Loucy (cell line): ENCODE results near the gene DAPL1.

ENCODE experiments used
- H2AFZ ChIP-seq: fragments of 200-600 bp; sonication (generic); 2 replicates; pipeline ENCODE4 v1.6.0; 2016; ENCODE audit warnings: antibody characterized with exemption, mild to moderate bottlenecking, low read length, moderate library complexity
- H3F3A ChIP-seq: fragments of 200-600 bp; 2 replicates; pipeline ENCODE4 v1.6.0; 2016; ENCODE audit warnings: antibody characterized with exemption, low read depth, mild to moderate bottlenecking
- H3K27me3 ChIP-seq: fragments of 200-600 bp; sonication (generic); 2 replicates; pipeline ENCODE4 v1.6.1; 2014; ENCODE audit warnings: low read length, mild to moderate bottlenecking; ENCODE audit not compliant: insufficient read depth, poor library complexity, severe bottlenecking
- H3K36me3 ChIP-seq: fragments of 200-600 bp; sonication (generic); 2 replicates; pipeline ENCODE4 v1.6.1; 2016; ENCODE audit warnings: low read length; ENCODE audit not compliant: insufficient read depth
- H3K4me1 ChIP-seq: fragments of 200-600 bp; sonication (generic); 2 replicates; pipeline ENCODE4 v1.5.1; 2014; ENCODE audit warnings: low read length, mild to moderate bottlenecking; ENCODE audit not compliant: insufficient read depth, poor library complexity, severe bottlenecking
- H3K4me2 ChIP-seq: fragments of 200-600 bp; sonication (generic); 2 replicates; pipeline ENCODE4 v1.6.0; 2014; ENCODE audit warnings: antibody characterized with exemption, low read length, low read depth, mild to moderate bottlenecking; ENCODE audit not compliant: poor library complexity, severe bottlenecking
- H3K4me3 ChIP-seq: fragments of 200-600 bp; sonication (generic); 2 replicates; pipeline ENCODE4 v1.5.1; 2014; ENCODE audit warnings: low read length, mild to moderate bottlenecking, mixed read lengths; ENCODE audit not compliant: poor library complexity, severe bottlenecking
- H3K79me2 ChIP-seq: fragments of 200-600 bp; sonication (generic); 2 replicates; pipeline ENCODE4 v1.6.1; 2014; ENCODE audit warnings: low read length; ENCODE audit not compliant: insufficient read depth
- H3K9ac ChIP-seq: fragments of 200-600 bp; sonication (generic); 2 replicates; pipeline ENCODE4 v1.6.0; 2014; ENCODE audit warnings: mild to moderate bottlenecking, low read depth, low read length, moderate library complexity; ENCODE audit not compliant: poor library complexity, severe bottlenecking
- H3K9me2 ChIP-seq: fragments of 200-600 bp; sonication (generic); replicated peaks from 2 replicates; pipeline ENCODE4 v1.6.1; 2016; ENCODE audit warnings: low read depth, low read length, mixed read lengths
- H3K9me3 ChIP-seq: fragments of 200-600 bp; sonication (generic); 2 replicates; pipeline ENCODE4 v1.6.1; 2014; ENCODE audit warnings: mild to moderate bottlenecking, antibody characterized with exemption, low read length, low read depth; ENCODE audit not compliant: insufficient read depth
- H4K20me1 ChIP-seq: fragments of 200-600 bp; sonication (generic); 2 replicates; pipeline ENCODE4 v1.6.0; 2014; ENCODE audit warnings: antibody characterized with exemption, low read length, mild to moderate bottlenecking; ENCODE audit not compliant: insufficient read depth, poor library complexity, severe bottlenecking
- CTCF ChIP-seq: fragments of 200-600 bp; sonication (generic); conservative IDR thresholded peaks from 2 replicates; pipeline ENCODE4 v1.5.1; 2014; ENCODE audit warnings: mild to moderate bottlenecking, antibody characterized with exemption, low read length
- EZH2phosphoT487 ChIP-seq: fragments of 200-600 bp; IDR thresholded peaks from 2 replicates; pipeline ENCODE4 v1.6.1; 2018; ENCODE audit warnings: antibody characterized with exemption, mild to moderate bottlenecking, moderate library complexity, borderline replicate concordance

DAPL1 gene

GRCh38 chr2:158806941-158807340, 11.8 kb downstream of the DAPL1 start:
- TF ChIP-seq EZH2phosphoT487 (no peak), CTCF (no peak)
- Histone ChIP-seq H3K9me3 (no peaks in the 10 kb centered on the region), H3F3A (no peaks in the 10 kb centered on the region), H2AFZ (no peak overlapping the region), H3K9me2 (no peaks in the 10 kb centered on the region), H3K27me3 (peaks cover 10% of the 10 kb centered on the region), H3K4me2 (no peak overlapping the region), H3K79me2 (no peaks in the 10 kb centered on the region), H3K4me1 (no peaks in the 10 kb centered on the region), H3K36me3 (no peaks in the 10 kb centered on the region), H3K4me3 (no peak overlapping the region), H3K9ac (no peak overlapping the region), H4K20me1 (no peaks in the 10 kb centered on the region)

- Histone ChIP-seq H3K79me2 (no peaks in the 10 kb centered on the region), H3K9me3 (no peaks in the 10 kb centered on the region), H3K4me1 (no peaks in the 10 kb centered on the region), H3K4me2 (no peak overlapping the region), H3K36me3 (no peaks in the 10 kb centered on the region), H3K27me3 (peaks cover 10% of the 10 kb centered on the region), H3K9me2 (no peaks in the 10 kb centered on the region), H3F3A (no peaks in the 10 kb centered on the region), H3K9ac (no peak overlapping the region), H4K20me1 (no peaks in the 10 kb centered on the region), H2AFZ (no peak overlapping the region), H3K4me3 (no peak overlapping the region)
- TF ChIP-seq CTCF (no peak), EZH2phosphoT487 (no peak)
Measured at GRCh38 chr2:158808426-158808825, 13.3 kb downstream of the DAPL1 start.

GRCh38 chr2:158809816-158810215, 14.7 kb downstream of the DAPL1 start:
- H3K4me1 ChIP-seq: no peaks in the 10 kb centered on the region
- H3K4me2 ChIP-seq: no peak overlapping the region
- H3K9me3 ChIP-seq: no peaks in the 10 kb centered on the region
- no peaks in the 10 kb centered on the region for H3F3A ChIP-seq
- no peaks in the 10 kb centered on the region for H3K9me2 ChIP-seq
- H3K27me3 ChIP-seq: peaks cover 10% of the 10 kb centered on the region
- no peaks in the 10 kb centered on the region for H3K36me3 ChIP-seq
- H3K9ac ChIP-seq: no peak overlapping the region
- H4K20me1 ChIP-seq: no peaks in the 10 kb centered on the region
- no peak overlapping the region for H3K4me3 ChIP-seq
- TF ChIP-seq EZH2phosphoT487: no peak
- no peak for TF ChIP-seq CTCF
- H2AFZ ChIP-seq: no peak overlapping the region
- H3K79me2 ChIP-seq: no peaks in the 10 kb centered on the region
